Peyer's patch (tissue), 4 donors: ENCODE measurements around the gene CYP27A1. TPM values are rescaled to one million over a fixed set of nuclear protein-coding genes. Genes with fewer than 3 reads are reported as not detected.
A peak's percentile ranks its signal among the peaks of the same experiment; 100 is the strongest.

Experiments
- DNase-seq, 3 donors: peaks; one replicate each; pipeline ENCODE4 v3.0.0-alpha.2; 2017 to 2019
- H3K27ac ChIP-seq, 4 donors: fragments of 200-600 bp; sonication (generic); one replicate each; pipeline ENCODE4 v1.5.1; 2016 to 2019
- H3K27me3 ChIP-seq, 2 donors: fragments of 200-600 bp; sonication (generic); one replicate each; pipeline ENCODE4 v1.5.1; 2019
- H3K36me3 ChIP-seq, 3 donors: fragments of 200-600 bp; sonication (generic); one replicate each; pipeline ENCODE4 v1.5.1; 2016 to 2019
- H3K4me1 ChIP-seq, 4 donors: fragments of 200-600 bp; sonication (generic); one replicate each; pipeline ENCODE4 v1.5.1; 2016 to 2019
- H3K4me3 ChIP-seq, 4 donors: fragments of 200-600 bp; sonication (generic); 1 replicate in 3 of 4; 2 replicates in 1 of 4; pipeline ENCODE4 v1.5.1; 2016 to 2019; ENCODE audit warnings: mild to moderate bottlenecking in 1 of 4
- H3K9me3 ChIP-seq, 4 donors: fragments of 200-600 bp; sonication (generic); one replicate each; pipeline ENCODE4 v1.5.1; 2016 to 2019; ENCODE audit warnings: mild to moderate bottlenecking in 1 of 4
- POLR2A ChIP-seq, 2 donors: fragments of 450-650 bp; IDR thresholded peaks; one replicate each; pipeline ENCODE4 v1.5.1; 2017; ENCODE audit warnings: antibody characterized with exemption in 2 of 2, mild to moderate bottlenecking in 2 of 2, moderate library complexity in 2 of 2
- total RNA-seq, 4 donors: library from RNA; depleted of rRNA; stranded (reverse); fragments of >200 nt; gene quantifications; one replicate each; pipeline ENCODE4 v1.1.0, GENCODE V29; 2016
- TF ChIP-seq, protein P1 (sequence below), 6 experiments: fragments of 450-650 bp in 4 of 6; fragments of 200-600 bp in 2 of 6; sonication (generic) in 1 of 6; IDR thresholded peaks; one replicate each; pipeline ENCODE4 v1.5.1; 2017 to 2019; ENCODE audit warnings: antibody characterized with exemption in 6 of 6, mild to moderate bottlenecking in 3 of 6, moderate library complexity in 1 of 6

The CYP27A1 gene
- total RNA-seq, 4 donors from 2014 or later, result 68.5 to 277 (median 168) TPM

DNA sequence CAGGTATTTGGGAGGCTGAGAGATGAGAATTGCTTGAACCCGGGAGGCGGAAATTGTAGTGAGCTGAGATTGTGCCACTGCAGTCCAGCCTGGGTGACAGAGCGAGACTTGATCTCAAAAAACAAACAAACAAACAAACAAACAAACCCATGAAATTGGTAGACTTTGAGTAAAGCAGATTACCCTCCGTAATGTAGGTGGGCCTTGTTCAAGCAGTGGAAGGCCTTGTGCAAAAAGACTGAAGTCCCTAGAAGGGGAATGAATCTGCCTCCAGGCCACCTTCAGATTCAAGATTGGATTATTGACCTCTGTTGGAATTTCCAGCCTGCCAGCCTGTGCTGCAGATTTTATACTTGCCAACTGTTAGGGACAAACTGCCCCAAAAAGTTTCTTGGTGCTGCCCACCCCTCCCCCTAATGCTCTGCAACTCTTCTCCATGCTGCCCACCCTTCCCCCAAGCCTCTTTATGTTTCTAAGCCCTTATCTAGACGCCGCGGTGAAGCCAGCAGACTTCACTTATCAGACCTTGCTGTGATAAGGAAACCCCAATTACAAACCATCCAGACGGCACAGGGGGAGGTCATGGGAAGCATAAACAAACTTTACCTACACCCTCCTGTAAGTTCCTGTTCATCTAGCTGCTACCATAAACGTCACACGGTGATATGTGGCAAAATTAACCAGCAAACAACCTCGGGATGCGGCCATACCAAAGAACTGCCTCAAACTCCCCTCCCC lies 17.0 kb downstream of the CYP27A1 start:
- no peaks in the 10 kb centered on the region for H3K9me3 ChIP-seq

DNA sequence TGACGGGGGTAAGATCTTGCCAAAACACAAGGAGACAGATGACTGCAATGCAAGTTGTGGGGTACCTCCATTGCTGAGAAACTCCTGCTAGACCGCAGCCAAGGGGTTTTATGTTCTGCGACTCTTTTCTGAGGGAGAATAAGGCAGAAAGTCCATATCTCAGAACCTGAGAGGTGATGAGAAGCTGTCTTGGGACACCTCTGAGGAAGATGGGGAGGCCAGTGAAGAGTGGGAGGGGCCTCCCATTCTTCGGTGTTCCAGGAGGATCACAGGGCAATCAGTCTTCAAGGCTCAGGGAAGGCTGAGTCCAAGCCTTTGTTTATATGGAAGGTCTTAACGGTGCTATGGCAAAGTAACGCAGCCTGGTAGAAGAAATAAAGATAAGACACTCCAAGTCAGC lies 18.0 kb downstream of the CYP27A1 start:
- Histone ChIP-seq H3K27ac (no peak overlapping the region), H3K36me3 (no peaks in the 10 kb centered on the region), H3K9me3 (no peaks in the 10 kb centered on the region), H3K4me3 (no peak overlapping the region), H3K27me3 (no peaks in the 10 kb centered on the region), H3K4me1 (no peaks in the 10 kb centered on the region)
- TF ChIP-seq, protein P1, sequence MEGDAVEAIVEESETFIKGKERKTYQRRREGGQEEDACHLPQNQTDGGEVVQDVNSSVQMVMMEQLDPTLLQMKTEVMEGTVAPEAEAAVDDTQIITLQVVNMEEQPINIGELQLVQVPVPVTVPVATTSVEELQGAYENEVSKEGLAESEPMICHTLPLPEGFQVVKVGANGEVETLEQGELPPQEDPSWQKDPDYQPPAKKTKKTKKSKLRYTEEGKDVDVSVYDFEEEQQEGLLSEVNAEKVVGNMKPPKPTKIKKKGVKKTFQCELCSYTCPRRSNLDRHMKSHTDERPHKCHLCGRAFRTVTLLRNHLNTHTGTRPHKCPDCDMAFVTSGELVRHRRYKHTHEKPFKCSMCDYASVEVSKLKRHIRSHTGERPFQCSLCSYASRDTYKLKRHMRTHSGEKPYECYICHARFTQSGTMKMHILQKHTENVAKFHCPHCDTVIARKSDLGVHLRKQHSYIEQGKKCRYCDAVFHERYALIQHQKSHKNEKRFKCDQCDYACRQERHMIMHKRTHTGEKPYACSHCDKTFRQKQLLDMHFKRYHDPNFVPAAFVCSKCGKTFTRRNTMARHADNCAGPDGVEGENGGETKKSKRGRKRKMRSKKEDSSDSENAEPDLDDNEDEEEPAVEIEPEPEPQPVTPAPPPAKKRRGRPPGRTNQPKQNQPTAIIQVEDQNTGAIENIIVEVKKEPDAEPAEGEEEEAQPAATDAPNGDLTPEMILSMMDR (IDR thresholded peaks at IDR 0.05), result no peak
- TF ChIP-seq POLR2A (IDR thresholded peaks at IDR 0.05), result no peak
- no peak for DNase-seq

More for the DNA sequence above, 17.0 kb downstream of the CYP27A1 start:
- TF ChIP-seq, protein P1 (IDR thresholded peaks at IDR 0.05), result no peak
- no peak for TF ChIP-seq POLR2A (IDR thresholded peaks at IDR 0.05)
- DNase-seq, result no peak
- no peak overlapping the region for H3K27ac ChIP-seq
- no peaks in the 10 kb centered on the region for H3K4me1 ChIP-seq
- no peak overlapping the region for H3K4me3 ChIP-seq
- no peaks in the 10 kb centered on the region for H3K27me3 ChIP-seq
- no peaks in the 10 kb centered on the region for H3K36me3 ChIP-seq

DNA sequence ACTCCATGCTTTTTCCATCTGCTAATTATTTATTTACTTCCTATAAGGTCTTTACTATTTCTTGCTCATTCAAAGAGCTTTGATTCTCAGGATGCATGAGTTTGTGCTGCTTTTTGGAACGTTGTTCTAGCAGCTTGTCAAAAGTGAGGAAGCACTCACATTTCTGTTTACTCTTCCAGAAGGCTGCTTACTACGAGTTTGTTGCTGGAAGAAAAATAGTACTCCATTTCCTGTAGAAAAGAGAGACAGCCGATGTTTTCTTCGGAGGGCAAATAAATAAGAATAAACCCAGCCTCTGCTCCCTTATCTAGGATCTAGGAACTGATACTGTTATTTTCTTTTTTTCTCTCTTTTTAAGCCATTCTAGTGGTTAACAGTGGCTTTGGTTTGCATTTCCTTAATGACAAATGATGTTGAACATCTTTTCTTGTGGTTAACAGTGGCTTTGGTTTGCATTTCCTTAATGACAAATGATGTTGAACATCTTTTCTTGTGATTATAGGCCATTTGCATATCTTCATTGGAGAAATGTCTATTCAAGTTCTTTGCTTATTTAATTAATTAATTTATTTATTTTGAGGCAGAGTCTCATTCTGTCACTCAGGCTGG lies 20.5 kb downstream of the CYP27A1 start:
- no peak for DNase-seq
- Histone ChIP-seq H3K9me3 (no peaks in the 10 kb centered on the region), H3K27ac (no peak overlapping the region), H3K4me1 (peaks cover 0 to 14% (median 0%) of the 10 kb centered on the region in 4 donors), H3K36me3 (no peaks in the 10 kb centered on the region), H3K27me3 (no peaks in the 10 kb centered on the region), H3K4me3 (no peak overlapping the region)
- TF ChIP-seq, protein P1 (IDR thresholded peaks at IDR 0.05), result no peak
- no peak for TF ChIP-seq POLR2A (IDR thresholded peaks at IDR 0.05)

DNA sequence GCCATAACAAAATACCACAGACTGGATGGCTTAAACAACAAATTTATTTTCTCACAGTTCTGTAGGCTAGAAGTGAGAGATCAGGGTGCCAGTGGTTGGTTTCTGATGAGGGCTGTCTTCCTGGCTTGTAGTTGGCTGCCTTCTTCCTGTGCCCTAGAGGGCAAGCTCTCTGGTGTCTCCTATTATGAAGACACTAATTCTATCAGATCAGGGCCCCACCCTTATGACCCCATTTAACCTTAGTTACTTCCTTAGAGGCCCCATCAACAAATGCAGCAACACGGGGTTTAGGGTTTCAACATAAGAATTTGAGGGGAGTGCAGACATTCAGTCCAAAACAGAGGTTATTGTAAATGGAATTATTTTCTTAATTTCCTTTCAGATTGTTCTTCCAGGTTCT lies 22.9 kb downstream of the CYP27A1 start:
- no peak for TF ChIP-seq POLR2A (IDR thresholded peaks at IDR 0.05)
- TF ChIP-seq, protein P1 (IDR thresholded peaks at IDR 0.05), result no peak
- Histone ChIP-seq H3K4me3 (no peak overlapping the region), H3K27ac (no peak overlapping the region), H3K9me3 (no peaks in the 10 kb centered on the region), H3K4me1 (peaks cover 0 to 17% (median 0%) of the 10 kb centered on the region in 4 donors), H3K36me3 (no peaks in the 10 kb centered on the region), H3K27me3 (no peaks in the 10 kb centered on the region)
- no peak for DNase-seq

DNA sequence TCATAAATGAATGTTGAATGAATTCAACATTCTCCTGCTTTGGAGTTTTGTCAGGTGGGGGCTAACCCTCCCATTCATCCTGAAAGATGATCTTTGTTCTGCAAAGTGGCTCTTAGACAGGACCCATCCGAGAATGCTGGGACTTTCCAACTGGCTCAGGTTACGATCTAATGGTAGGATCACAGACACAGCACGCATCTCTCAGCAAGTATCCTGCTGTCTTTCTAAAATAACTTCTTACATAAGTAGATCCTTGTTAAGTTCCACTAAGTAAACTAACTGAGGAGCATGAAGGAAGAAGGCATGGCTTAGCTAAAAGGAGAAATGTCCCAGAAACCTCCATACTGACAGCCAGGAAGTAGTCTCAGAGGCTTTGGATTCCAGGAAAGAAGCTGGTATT lies 23.7 kb downstream of the CYP27A1 start:
- H3K27ac ChIP-seq, result peak overlapping the region in 3 of 4 donors; percentile 29 to 53 (median 41)
- no peaks in the 10 kb centered on the region for H3K9me3 ChIP-seq
- no peaks in the 10 kb centered on the region for H3K27me3 ChIP-seq
- H3K4me3 ChIP-seq, result no peak overlapping the region
- H3K4me1 ChIP-seq, result peaks cover 0 to 17% (median 0%) of the 10 kb centered on the region in 4 donors
- no peak for DNase-seq
- TF ChIP-seq, protein P1 (IDR thresholded peaks at IDR 0.05), result no peak
- TF ChIP-seq POLR2A (IDR thresholded peaks at IDR 0.05), result no peak
- no peaks in the 10 kb centered on the region for H3K36me3 ChIP-seq
